ENCODE measurements around the gene STAT3.

Gene STAT3

GRCh38 chr17:42406615-42407288 lies 18.5 kb upstream of the STAT3 start:
- Histone ChIP-seq H3K9ac (no peak overlapping the region), H3K79me2 (ENCODE audit: insufficient read depth, low read depth) (no peaks in the 10 kb centered on the region), H3K4me1 (ENCODE audit: low read depth, poor library complexity, severe bottlenecking) (peaks cover 7% of the 10 kb centered on the region), H3K4me3 (IDR thresholded peaks at IDR 0.05; ENCODE audit: insufficient read depth, low read depth, low read length) (no peak overlapping the region), H2AFZ (ENCODE audit: low read depth) (no peak overlapping the region), H3K27me3 (ENCODE audit: insufficient read depth, low read depth) (no peaks in the 10 kb centered on the region), H3K36me3 (ENCODE audit: insufficient read depth) (no peaks in the 10 kb centered on the region), H3K27ac (no peak overlapping the region), H4K20me1 (ENCODE audit: insufficient read depth) (no peaks in the 10 kb centered on the region), H3K4me2 (no peak overlapping the region; the same call in 1 of the 2 replicates)
- no peak for TF ChIP-seq CTCF (conservative IDR thresholded peaks at IDR 0.05; ENCODE audit: low read depth, low read length)

GRCh38 chr17:42405963-42406495 lies 17.8 kb upstream of the STAT3 start:
- H3K4me3 ChIP-seq (IDR thresholded peaks at IDR 0.05; ENCODE audit: insufficient read depth, low read depth, low read length): no peak overlapping the region
- H3K27me3 ChIP-seq (ENCODE audit: insufficient read depth, low read depth): no peaks in the 10 kb centered on the region
- H3K79me2 ChIP-seq (ENCODE audit: insufficient read depth, low read depth): no peaks in the 10 kb centered on the region
- H3K36me3 ChIP-seq (ENCODE audit: insufficient read depth): no peaks in the 10 kb centered on the region
- H3K4me2 ChIP-seq: no peak overlapping the region; the same call in 1 of the 2 replicates
- H3K4me1 ChIP-seq (ENCODE audit: low read depth, poor library complexity, severe bottlenecking): peaks cover 7% of the 10 kb centered on the region
- H4K20me1 ChIP-seq (ENCODE audit: insufficient read depth): no peaks in the 10 kb centered on the region
- H3K9ac ChIP-seq: no peak overlapping the region
- no peak overlapping the region for H2AFZ ChIP-seq (ENCODE audit: low read depth)
- TF ChIP-seq CTCF (conservative IDR thresholded peaks at IDR 0.05; ENCODE audit: low read depth, low read length): peak; percentile 91
- H3K27ac ChIP-seq: no peak overlapping the region

GRCh38 chr17:42405076-42405475 lies 16.8 kb upstream of the STAT3 start:
- no peak for TF ChIP-seq CTCF (conservative IDR thresholded peaks at IDR 0.05; ENCODE audit: low read depth, low read length)
- Histone ChIP-seq H3K9ac (no peak overlapping the region), H3K36me3 (ENCODE audit: insufficient read depth) (no peaks in the 10 kb centered on the region), H3K27ac (no peak overlapping the region), H3K4me1 (ENCODE audit: low read depth, poor library complexity, severe bottlenecking) (peaks cover 7% of the 10 kb centered on the region), H2AFZ (ENCODE audit: low read depth) (no peak overlapping the region), H3K27me3 (ENCODE audit: insufficient read depth, low read depth) (no peaks in the 10 kb centered on the region), H3K79me2 (ENCODE audit: insufficient read depth, low read depth) (no peaks in the 10 kb centered on the region), H4K20me1 (ENCODE audit: insufficient read depth) (no peaks in the 10 kb centered on the region), H3K4me3 (IDR thresholded peaks at IDR 0.05; ENCODE audit: insufficient read depth, low read depth, low read length) (no peak overlapping the region), H3K4me2 (no peak overlapping the region)

GRCh38 chr17:42404326-42405055 lies 16.2 kb upstream of the STAT3 start:
- Histone ChIP-seq H3K36me3 (ENCODE audit: insufficient read depth) (no peaks in the 10 kb centered on the region), H3K27me3 (ENCODE audit: insufficient read depth, low read depth) (no peaks in the 10 kb centered on the region), H3K79me2 (ENCODE audit: insufficient read depth, low read depth) (no peaks in the 10 kb centered on the region), H3K9ac (no peak overlapping the region), H3K27ac (no peak overlapping the region), H3K4me3 (IDR thresholded peaks at IDR 0.05; ENCODE audit: insufficient read depth, low read depth, low read length) (no peak overlapping the region), H4K20me1 (ENCODE audit: insufficient read depth) (no peaks in the 10 kb centered on the region), H2AFZ (ENCODE audit: low read depth) (no peak overlapping the region), H3K4me2 (no peak overlapping the region), H3K4me1 (ENCODE audit: low read depth, poor library complexity, severe bottlenecking) (peaks cover 7% of the 10 kb centered on the region)
- TF ChIP-seq CTCF (conservative IDR thresholded peaks at IDR 0.05; ENCODE audit: low read depth, low read length): no peak
